ENCODE results near the gene RECQL.
"Not testable (repeated sequence)": the region's sequence is repeated elsewhere in the genome, so short reads cannot be mapped to it uniquely, and the experiment has no call there.

Gene RECQL

DNA sequence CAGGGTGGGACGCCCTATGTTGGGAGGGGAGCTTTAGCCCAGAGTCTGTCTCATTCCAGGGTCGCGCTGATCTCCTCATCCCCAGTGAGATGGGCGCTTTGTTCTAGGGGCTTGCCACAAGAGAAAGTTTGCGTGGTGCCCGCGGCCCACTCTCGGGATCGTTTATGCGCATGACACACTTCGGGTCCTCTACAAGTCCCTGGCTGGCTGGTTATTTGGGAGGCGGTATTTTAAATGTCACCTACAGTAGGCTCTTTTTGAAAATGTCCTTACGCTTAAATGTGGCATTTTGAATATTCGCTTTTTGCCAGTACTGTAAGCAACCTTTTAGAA is 695 bp upstream of the RECQL start:
- DNase-seq (ENCODE audit: low read depth in 2 of 2) = peak; percentile 1

DNA sequence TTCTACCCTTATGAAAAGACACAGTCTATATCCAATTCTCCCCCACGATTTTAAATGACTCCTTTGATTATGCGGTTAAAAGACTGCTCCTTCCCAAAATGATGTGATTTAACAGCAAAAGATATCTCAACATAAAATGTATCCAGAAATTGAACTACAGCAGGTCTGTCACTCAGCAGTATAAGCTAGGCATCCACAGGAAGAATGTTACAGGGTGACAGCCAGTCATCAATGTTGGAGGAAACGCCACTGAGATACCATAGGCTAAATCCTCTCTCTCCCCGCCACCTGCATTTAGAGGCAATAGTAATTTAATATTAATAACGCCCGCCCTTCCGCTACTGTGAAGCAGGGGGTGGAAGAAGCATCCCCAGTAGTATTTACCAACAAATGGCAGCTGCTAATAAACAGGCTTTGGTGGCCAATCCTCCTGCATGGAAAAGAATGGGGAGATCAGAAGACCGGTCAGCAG is 613 bp downstream of the RECQL start:
- DNase-seq (ENCODE audit: low read depth in 2 of 2) = no peak

DNA sequence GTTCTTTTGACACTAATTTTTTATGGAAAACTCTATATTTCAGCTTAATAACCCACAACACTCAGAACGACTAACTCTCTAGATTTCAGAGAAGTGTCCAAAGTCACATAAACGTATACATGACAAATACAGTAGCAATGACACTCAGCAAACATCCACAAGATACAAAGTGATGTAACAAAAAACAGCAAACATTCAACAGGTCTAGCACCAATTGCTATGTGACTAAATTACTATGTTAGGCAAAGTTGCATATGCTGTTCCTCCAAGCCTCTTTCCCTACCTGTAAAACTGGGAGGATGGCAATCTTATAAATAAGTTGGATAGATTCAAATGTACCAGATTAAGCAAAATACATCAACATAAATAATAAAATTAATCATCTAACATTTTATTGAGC is 1.7 kb downstream of the RECQL start:
- no peak for DNase-seq (ENCODE audit: low read depth in 2 of 2)

DNA sequence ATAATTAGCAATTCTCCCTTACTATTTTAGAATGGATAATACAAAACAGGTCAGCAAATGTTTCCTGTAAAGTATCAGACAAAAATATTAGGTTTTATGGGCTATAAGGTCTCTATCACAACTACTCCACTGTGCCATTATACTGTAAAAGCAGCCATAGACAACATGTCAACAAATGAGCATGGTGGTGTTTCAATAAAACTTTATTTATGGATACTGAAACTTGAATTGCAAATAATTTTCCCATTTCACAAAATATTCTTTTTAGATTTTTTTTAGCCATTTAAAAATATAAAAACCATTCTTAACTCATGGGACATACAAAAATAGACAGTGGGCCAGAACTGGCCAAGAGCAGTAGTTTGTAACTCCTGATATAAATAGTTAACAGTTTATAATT is 15.4 kb downstream of the RECQL start:
- no peak for DNase-seq (ENCODE audit: low read depth in 2 of 2)

DNA sequence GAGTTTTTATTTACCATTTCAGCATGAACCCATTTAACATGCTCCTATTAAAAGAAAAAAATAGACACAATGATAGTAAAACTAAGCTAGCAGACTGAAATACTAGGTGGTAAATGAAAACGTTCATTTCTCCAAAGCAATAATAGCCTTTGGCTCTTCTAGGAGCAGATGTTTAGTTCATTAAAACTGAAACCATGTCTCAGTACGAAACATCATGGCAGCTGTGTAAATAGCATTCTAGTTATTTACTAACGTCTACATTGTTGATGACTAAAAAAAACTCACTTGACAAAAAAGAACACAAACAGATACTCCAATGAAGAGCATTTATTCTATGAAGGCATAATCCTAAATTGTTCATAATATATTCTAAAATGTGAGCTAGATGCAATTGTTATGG is 17.9 kb downstream of the RECQL start:
- no peak for DNase-seq (ENCODE audit: low read depth in 2 of 2)

DNA sequence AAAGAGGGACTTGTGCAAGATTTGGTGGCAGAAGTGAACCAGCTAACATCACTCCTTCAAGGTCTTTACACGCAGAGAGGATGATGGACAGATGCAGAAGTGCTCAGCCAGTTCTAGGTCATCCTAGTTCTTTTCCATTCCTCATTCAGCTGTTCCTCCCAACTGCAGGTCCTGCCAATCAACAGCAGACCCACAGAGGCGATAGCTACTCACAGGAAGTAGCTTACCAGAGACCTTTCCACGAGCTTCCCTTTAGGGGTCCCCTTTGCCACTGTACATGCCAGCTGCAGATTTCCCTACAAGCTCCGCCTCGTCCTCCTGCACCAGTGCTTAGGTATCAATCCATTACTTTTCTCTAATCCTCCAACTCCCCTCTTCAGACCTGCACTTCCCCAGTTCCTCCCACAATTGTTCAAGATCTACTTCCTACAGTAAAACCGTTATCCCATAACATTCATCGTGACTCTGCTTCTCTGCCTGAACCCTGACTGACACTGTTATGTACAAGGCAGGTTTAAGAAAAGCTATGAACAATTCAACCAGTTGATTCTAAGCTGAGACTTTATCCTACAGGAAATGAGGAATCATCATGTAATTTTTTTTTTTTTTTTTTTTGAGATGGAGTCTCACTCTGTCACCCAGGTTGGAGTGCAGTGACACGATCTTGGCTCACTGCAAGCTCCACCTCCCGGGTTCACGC is 22.5 kb downstream of the RECQL start:
- DNase-seq (ENCODE audit: low read depth in 2 of 2) = no peak

DNA sequence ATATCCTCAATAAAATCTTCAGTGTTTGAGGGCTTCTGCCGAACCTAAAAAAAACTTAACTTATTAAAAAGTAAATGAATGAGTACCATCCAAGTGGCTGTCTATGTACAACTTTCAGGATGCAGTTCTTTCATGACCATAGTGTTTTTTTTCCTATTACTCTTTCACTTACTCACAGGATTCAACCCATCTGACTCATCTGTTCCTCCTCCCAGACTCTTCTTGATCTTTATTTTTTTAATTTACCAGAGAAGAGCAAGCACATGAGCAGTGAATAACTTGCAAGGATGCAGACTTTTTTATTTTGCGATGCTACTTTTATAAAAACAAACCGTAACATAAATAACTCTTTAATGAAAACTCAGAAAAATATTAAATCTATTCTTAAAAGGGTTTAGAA is 24.5 kb downstream of the RECQL start:
- no peak for DNase-seq (ENCODE audit: low read depth in 2 of 2)

DNA sequence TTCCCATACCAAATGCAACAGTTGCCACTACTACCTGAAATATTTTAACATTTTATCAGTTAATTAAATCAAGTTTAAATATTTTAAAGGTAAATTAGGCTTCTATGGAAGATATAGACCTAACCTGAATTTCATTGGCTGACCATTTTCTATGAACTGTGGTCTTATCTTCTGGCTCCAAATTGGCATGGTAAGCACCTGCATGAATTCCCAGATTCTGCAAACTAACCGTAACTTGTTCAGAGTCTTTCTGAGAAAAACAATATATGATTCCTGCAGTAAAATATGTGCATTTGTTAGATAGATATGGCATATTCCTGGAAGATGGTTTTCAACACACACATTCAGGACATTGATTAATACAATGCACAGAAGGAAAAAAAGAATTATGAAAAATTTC is 25.9 kb downstream of the RECQL start:
- no peak for DNase-seq (ENCODE audit: low read depth in 2 of 2)

DNA sequence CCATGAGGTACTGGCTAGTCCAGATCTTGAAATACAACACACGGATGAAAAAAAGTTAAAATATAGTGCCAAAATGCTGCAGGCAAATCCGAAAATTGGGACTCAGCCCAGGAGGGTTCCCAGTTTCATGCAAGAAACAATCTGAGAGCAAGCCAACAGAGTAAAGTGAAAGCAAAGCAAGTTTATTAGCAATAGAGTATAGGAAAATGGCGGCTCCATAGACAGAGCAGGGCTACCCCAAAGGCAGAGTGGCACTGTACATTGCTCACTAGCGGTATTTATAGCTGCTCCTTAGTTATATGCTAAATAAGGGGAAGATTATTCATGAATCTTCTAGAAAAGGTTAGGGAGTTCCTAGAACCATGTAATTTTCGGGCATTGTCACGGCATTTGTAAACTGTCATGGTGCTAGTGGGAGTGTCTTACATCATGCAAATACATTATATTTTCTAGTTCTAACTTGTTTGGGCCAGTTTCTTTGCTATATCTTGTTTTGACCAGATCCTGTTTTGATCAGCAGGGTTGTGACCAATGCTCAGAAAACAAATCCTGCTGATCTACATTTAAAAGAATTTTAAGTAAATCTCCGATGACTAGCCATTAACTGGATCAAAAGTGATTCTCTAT is 29.1 kb downstream of the RECQL start:
- DNase-seq (ENCODE audit: low read depth in 2 of 2) = no peak

DNA sequence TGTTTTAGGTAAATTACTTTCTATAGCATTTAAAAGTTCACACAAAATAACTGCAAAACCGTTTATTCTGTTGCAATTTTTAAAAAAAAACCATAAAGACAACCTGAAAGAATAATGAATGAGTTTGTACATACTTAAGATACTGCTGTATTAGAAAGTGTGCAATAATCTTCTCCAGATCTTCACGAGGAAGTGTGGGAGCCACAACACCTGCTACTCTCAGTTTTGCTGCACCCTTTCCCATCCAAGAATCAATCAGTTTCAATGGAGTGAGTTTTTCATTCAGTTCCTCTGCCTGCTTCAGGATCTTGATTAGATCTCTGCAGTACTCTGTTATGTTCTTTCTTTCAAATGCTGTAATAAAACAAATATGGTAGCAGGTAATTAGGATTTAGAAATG is 30.1 kb downstream of the RECQL start:
- DNase-seq (ENCODE audit: low read depth in 2 of 2) = no peak

DNA sequence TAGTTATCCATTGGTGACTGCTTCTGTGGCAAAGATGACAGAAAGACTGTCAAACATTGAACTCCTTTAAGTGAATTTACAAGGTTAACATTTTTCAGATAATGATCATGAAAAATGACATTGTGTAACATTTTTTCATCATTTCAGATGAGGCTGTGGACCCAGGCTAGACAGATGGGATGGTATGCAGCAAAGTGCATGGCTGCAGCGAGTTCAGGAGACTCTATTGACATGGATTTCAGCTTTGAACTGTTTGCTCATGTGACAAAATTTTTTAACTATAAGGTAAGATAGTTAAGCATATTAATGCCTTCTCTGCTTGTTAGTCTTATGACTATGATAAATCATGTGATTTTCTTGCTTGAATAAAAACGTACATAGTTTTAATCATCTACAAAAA is 34.1 kb downstream of the RECQL start:
- DNase-seq (ENCODE audit: low read depth in 2 of 2) = not testable (repeated sequence)

DNA sequence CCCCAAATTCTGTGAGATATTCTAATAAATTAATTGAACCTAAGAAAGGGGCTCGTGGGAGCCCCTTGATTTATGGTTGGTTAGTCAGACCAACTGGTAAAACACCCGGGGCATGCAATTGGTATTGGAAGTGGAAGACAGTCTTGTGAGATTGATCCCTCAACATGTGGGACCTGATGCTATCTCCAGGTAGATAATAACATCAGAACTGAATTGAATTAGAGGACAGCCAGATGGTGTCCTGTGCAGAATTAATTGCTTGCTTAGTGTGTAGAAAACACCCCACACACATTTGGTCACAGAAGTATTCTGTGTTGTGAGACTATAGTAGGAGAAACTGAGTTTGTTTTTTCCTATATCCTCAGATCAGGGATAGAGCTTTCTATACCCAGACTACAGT is 42.0 kb downstream of the RECQL start:
- DNase-seq (ENCODE audit: low read depth in 2 of 2) = no peak

DNA sequence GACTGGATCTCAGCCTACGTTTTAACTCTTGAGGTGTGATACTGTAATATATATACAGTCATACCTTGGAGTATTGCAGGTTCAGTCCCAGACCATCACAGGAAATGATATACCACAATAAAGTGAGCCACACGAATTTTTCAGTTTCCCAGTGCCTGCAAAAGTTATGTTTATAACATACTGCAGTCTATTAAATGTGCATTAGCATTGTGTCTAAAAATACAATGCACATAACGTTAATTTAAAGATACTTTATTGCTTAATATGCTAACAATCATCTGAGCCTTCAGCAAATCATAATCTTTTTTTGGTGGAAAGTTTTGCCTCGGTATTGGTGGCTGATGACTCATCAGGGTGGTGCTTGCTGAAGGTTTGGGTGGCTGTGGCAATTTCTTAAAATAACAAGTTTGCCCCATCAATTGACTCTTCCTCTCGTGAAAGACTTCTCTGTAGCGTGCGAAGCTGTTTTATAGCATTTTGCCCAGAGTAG is 45.1 kb downstream of the RECQL start:
- DNase-seq (ENCODE audit: low read depth in 2 of 2) = peak in 1 of 2 donors; percentile 9

DNA sequence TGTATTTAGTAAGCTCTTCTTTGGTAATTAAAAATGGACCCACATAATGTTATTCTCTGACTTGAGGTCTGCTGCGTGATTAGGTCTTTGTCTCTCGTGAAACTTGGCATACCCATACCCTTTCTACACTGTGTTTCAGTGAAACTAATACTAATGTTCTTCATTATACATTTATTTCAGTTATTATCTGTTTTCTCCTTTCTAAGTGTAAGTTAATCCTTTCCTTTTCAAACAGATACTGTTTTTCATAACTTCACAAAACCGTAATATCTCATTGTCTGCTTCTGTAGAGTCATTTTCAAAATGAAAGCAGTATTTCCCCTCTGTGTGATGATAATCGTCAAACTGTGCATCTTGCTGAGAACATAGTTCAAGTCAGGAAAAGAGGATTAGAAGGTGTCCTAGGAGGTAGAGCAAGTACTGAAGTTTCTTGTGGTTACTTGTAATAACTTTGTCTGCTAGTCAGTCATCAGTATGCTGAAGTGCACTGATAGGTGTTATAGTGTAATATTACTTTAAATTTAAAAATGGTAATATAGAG is 48.1 kb downstream of the RECQL start:
- no peak for DNase-seq (ENCODE audit: low read depth in 2 of 2)

DNA sequence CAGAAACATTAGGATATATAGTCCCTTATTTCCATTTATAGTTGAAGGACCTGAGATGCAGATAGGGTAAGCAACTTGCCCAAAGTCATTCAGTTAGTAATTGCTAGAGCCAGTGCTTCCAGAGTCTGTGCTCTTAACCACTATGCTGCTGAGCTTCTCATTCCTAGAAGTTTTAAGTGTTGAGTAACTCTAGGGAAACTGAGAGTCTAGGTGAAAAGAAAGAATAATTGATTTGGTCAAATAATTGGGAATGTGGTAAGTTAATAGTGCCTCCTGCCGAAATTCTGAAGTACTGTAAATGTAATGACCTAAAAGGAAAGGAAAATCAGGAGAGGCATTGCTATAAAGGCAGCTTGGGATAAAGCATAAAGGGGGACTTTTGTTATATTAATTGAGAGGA is 49.9 kb downstream of the RECQL start:
- no peak for DNase-seq (ENCODE audit: low read depth in 2 of 2)

DNA sequence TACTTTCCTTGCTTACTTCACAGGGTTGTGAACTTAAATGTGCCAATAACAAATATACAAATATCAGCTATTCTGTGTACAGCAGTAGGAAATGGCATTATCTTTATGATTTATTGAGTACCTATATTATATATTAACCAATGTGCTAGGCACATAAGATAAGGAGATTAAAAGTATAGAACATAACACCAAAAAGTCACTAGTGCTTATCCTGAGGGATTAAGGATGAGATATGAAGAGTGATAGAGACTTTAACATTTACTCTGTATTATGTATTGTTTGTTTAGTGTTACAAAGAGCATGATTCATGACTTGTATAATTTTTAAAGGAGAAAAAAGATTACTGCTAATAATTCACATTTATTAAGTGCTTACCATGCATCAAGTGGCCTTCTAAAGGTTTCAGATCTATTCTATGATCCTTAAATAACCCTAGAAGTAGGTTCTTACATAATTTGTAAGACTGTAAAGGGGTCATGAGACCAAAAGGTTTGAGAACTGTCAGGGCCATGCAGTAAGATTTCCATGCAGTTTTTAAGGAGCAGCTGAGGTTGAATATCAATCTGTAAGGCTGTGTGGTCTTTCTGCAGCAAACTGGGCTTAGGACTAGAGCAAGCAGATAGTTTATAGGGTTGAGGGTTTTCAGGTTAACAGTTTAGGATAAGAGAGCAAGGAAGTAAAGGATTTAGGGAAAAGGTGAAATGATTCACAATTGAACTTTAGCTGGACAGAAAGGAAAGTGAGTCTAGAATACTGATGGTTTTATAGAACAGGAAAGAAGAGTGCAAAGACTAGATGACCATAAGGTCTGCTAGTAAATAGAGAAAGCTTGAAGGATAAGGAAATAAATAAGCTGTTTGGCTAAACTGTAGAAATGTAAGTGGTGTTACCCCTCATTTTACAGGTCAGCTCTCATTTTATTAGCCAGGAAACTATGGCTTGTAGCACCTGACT is 57.0 kb downstream of the RECQL start:
- DNase-seq (ENCODE audit: low read depth in 2 of 2) = no peak

DNA sequence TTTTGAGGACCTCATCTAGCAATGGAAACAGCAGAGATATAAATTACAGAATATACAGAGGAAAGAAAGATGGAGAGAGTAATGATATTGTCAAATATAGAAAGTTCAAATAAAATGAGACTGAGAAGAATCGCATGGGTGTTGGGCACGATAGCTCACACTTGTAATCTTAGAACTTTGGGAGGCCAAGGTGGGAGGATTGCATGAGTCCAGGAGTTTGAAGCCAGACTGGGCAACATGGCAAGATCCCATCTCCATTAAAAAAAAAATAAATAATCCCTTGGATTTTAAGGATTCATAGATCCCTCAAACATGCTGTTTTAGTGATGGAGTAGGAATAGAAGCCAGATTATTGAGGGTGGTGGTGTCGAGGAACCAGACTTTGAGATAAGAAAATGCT is 62.1 kb downstream of the RECQL start:
- DNase-seq (ENCODE audit: low read depth in 2 of 2) = no peak

DNA sequence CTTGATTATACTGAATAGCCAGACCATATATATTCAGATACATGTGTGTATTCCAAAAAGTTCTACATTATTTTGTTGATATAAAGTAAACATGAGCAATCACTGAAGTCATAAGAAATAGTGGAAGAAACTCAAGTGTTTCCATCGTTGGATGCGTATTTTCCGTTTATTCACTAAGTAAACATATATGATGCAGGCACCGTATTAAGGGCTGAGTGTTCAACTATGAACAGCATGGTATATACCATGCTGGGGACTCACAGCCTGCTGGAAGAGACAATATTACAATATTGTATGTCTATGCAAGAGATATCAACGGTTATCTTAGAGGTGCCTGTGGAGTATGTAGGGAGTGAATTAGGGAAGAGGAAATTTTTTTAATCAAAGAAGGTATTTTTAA is 62.8 kb downstream of the RECQL start:
- DNase-seq (ENCODE audit: low read depth in 2 of 2) = no peak

DNA sequence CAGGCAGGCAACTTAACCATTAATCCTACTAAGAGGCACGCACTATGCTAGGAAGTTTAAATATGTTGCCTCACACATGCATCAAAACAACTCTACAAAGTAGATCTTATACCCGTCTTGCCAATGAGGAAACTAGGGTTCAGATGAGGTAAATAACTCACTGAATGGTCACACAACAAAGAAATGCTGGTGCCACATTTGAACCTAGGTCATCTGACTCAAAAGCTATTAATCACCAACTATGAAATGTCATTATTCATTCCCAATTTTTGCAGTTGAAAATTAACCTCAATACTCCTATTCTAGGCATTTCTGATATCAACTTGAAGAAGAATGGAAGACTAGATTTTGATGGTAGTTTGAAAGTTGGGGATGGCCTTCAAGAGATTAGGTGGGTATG is 66.7 kb downstream of the RECQL start:
- DNase-seq (ENCODE audit: low read depth in 2 of 2) = no peak

DNA sequence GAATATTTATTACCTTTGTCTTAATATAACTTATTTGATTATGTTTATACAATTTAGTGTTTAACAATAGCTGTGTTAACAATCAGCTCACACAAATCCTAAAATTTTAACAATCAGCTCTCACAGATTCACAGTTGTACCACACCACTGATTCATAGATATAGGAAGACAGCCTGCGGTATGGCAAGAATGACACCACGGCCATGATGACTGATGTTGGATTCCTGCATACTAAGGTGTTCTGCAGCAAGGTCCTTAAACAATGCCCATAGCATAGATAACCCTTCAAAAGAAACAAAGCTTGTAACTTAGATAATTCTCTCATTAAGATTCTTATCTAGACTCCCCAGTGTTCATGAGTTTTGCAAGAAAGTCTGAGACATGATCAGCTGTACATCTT is 67.9 kb downstream of the RECQL start:
- no peak for DNase-seq (ENCODE audit: low read depth in 2 of 2)

DNA sequence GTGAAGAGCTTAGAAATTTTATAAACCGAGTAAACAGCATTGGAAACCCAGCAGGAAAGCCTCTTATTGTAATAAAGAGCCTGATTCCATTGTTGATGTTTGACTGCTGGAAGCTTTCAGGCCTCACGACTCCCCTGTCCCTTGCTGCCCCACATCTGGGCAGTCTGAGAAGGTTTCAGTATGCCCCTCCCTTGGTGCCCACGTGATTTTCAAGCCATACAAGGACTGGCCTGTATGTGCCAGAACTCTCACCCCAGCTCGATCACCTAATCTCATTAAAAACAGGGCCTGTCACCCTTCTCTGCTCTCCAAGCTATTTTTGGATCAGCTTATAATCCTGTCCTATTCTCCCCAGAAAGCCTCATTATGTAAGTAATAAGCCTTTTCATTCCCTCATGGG is 71.4 kb downstream of the RECQL start:
- DNase-seq (ENCODE audit: low read depth in 2 of 2) = no peak

DNA sequence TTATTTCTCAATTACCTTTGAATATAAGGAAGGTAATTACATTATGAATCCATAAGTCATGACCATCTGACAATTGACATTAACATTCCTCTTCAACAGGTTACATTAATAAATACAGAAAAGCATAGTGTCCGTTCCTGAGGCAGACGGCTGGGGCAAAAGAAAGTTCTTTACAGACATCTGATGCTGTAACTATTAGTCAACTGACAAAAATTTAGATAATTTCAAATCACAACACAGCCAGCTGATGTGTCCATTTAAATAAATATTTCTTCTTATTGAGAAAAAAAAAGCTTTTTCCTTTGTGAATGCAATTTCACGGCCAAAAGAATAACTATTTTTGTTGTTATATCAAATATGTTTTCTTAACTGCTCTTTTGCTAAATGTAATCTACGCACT is 73.2 kb downstream of the RECQL start:
- no peak for DNase-seq (ENCODE audit: low read depth in 2 of 2)
